PFSK-1 (cell line): ENCODE data around the gene PLEKHM3.

Experiments used
- POLR2AphosphoS5 ChIP-seq: IDR thresholded peaks from 2 replicates; pipeline ENCODE4 v1.6.1; 2012; ENCODE audit warnings: low read depth, mild to moderate bottlenecking, control low read depth, low read length, moderate library complexity
- SIN3A ChIP-seq: IDR thresholded peaks from 2 replicates; pipeline ENCODE4 v1.6.1; 2012; ENCODE audit warnings: mild to moderate bottlenecking, low read length, moderate library complexity, borderline replicate concordance; ENCODE audit not compliant: insufficient read depth
- TAF1 ChIP-seq: IDR thresholded peaks from 2 replicates; pipeline ENCODE4 v1.6.1; 2012; ENCODE audit warnings: low read length, control low read depth, borderline replicate concordance; ENCODE audit not compliant: insufficient read depth

DNA sequence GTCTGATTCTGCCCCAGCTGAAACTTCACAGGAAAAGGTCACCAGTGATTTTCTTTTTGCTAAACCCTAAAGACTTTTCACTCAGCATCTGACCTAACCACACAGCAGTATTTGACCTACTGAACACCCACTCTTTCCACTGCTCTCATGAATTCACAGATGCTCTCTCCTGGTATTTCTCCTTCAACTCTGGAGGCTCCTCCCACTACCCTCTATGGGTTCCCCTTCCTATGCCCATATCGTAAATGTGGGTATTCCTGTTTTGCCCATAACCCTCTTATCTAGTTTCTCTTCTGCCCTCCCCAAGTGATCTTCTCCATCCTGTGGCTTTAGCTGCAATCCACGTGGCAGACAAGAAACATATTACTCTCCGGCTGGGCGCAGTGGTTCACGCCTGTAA is 7.6 kb downstream of the PLEKHM3 start:
- TF ChIP-seq POLR2AphosphoS5 (no peak), TAF1 (no peak), SIN3A (no peak)
